DMS153 (cell line): ENCODE measurements around the gene ADGRL2.

Source experiments
- DNase-seq: peaks from one replicate; lab custom pipeline; 2025; lab: John Stamatoyannopoulos, UW

ADGRL2 gene

GRCh38 chr1:81907575-81907974, 106.8 kb downstream of the ADGRL2 start:
- DNase-seq: no peak

GRCh38 chr1:81912383-81912782, 111.6 kb downstream of the ADGRL2 start:
- DNase-seq: peak; percentile 74

- no peak for DNase-seq
Measured at GRCh38 chr1:81915937-81916336, 115.2 kb downstream of the ADGRL2 start.

- DNase-seq: no peak
Measured at GRCh38 chr1:81920245-81920740, 119.6 kb downstream of the ADGRL2 start.

- no peak for DNase-seq
Measured at GRCh38 chr1:81920886-81921285, 120.2 kb downstream of the ADGRL2 start.

GRCh38 chr1:81921344-81921743, 120.6 kb downstream of the ADGRL2 start:
- no peak for DNase-seq

GRCh38 chr1:81921851-81922462, 121.2 kb downstream of the ADGRL2 start:
- DNase-seq: no peak

- no peak for DNase-seq
Measured at GRCh38 chr1:81922955-81923354, 122.2 kb downstream of the ADGRL2 start.

GRCh38 chr1:81929106-81929505, 128.4 kb downstream of the ADGRL2 start:
- DNase-seq: no peak

- no peak for DNase-seq
Measured at GRCh38 chr1:81936853-81937252, 136.1 kb downstream of the ADGRL2 start.

GRCh38 chr1:81937791-81938450, 137.2 kb downstream of the ADGRL2 start:
- DNase-seq: no peak

GRCh38 chr1:81948495-81948894, 147.8 kb downstream of the ADGRL2 start:
- DNase-seq: no peak

- peak; percentile 2 for DNase-seq
Measured at GRCh38 chr1:81949421-81949820, 148.7 kb downstream of the ADGRL2 start.

GRCh38 chr1:81950037-81950436, 149.3 kb downstream of the ADGRL2 start:
- no peak for DNase-seq

GRCh38 chr1:81950591-81951244, 150.0 kb downstream of the ADGRL2 start:
- DNase-seq: no peak

- DNase-seq: peak; percentile 44
Measured at GRCh38 chr1:81954534-81955020, 153.8 kb downstream of the ADGRL2 start.

GRCh38 chr1:81967951-81968350, 167.2 kb downstream of the ADGRL2 start:
- peak; percentile 58 for DNase-seq

GRCh38 chr1:81970416-81970815, 169.7 kb downstream of the ADGRL2 start:
- no peak for DNase-seq

- no peak for DNase-seq
Measured at GRCh38 chr1:81974222-81974841, 173.6 kb downstream of the ADGRL2 start.

- DNase-seq: no peak
Measured at GRCh38 chr1:81974883-81975555, 174.3 kb downstream of the ADGRL2 start.

GRCh38 chr1:81976539-81976938, 175.8 kb downstream of the ADGRL2 start:
- no peak for DNase-seq

- no peak for DNase-seq
Measured at GRCh38 chr1:81978945-81979344, 178.2 kb downstream of the ADGRL2 start.
